GM21390 (cell line): ENCODE measurements around the gene SPATA2.
A peak's percentile ranks its signal among the peaks of the same experiment; 100 is the strongest.
"Not testable (repeated sequence)": the region's sequence is repeated elsewhere in the genome, so short reads cannot be mapped to it uniquely, and the experiment has no call there.

Source experiments
- ATAC-seq: cut with Tn5 transposase; IDR thresholded peaks from one replicate; pipeline ENCODE4 v1.9.1; 2021; ENCODE audit not compliant: unreplicated experiment

SPATA2 gene, protein sequence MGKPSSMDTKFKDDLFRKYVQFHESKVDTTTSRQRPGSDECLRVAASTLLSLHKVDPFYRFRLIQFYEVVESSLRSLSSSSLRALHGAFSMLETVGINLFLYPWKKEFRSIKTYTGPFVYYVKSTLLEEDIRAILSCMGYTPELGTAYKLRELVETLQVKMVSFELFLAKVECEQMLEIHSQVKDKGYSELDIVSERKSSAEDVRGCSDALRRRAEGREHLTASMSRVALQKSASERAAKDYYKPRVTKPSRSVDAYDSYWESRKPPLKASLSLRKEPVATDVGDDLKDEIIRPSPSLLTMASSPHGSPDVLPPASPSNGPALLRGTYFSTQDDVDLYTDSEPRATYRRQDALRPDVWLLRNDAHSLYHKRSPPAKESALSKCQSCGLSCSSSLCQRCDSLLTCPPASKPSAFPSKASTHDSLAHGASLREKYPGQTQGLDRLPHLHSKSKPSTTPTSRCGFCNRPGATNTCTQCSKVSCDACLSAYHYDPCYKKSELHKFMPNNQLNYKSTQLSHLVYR

DNA sequence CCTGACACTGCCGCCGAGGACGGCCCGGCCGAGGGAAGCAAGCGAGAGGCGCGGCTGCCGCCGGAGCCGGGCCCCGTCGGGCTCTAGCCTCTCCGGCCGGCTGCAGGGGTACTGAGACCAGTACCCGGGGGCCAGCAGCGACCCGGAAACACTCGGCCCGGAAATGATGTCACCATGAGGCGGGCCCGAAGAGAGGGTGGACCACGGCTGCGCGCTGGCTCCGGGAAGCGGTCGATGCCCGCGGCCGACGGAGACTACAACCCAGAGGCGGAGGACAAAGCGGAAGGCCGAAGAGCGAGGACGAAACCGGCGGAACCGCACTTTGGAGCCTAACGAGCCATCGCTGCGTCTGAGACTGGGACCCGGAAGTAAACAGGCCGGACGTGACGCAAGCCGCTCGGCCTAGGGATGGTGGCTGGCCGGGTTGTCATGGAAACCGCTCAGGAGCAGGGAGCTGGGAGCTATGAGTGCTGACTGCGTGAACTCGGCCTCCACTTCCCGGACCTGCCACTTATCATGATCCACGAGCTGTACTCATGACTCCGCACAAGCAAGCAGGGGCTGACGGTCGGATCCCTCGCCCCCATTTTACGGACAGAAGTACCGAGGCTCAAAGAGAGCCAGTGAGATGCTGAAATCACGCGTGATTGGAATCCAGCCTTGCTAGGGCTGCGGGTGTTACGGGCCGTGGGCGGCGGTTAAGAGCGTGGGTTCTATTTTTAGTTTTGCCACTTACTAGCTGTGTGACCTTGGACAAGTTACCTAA is at the start of gene SPATA2:
Gene SPATA2, minus strand, starts transcription at position 150 of the 766 bp plus-strand sequence. CDS start 7,039 bp downstream, outside the sequence.
- ATAC-seq = peak; percentile 91

DNA sequence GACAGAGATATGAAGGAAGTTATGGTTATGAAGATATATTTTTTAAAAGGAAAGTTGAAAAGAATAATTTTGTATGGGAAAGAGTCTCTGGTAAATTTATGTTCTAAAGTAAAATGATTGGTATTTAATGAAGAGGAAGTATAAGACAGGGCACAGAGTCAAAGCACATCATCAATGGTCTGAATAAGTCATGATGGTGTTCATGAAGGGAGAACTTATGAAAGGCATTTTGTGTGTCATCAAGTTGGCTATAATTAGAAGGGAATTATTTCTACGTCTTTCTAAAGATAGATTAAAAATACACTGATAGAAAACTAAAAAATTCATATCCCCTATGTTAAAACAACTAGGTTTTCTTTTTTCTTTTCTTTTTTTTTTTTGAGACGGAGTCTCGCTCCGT is 46.1 kb upstream of the SPATA2 start:
- ATAC-seq = no peak

DNA sequence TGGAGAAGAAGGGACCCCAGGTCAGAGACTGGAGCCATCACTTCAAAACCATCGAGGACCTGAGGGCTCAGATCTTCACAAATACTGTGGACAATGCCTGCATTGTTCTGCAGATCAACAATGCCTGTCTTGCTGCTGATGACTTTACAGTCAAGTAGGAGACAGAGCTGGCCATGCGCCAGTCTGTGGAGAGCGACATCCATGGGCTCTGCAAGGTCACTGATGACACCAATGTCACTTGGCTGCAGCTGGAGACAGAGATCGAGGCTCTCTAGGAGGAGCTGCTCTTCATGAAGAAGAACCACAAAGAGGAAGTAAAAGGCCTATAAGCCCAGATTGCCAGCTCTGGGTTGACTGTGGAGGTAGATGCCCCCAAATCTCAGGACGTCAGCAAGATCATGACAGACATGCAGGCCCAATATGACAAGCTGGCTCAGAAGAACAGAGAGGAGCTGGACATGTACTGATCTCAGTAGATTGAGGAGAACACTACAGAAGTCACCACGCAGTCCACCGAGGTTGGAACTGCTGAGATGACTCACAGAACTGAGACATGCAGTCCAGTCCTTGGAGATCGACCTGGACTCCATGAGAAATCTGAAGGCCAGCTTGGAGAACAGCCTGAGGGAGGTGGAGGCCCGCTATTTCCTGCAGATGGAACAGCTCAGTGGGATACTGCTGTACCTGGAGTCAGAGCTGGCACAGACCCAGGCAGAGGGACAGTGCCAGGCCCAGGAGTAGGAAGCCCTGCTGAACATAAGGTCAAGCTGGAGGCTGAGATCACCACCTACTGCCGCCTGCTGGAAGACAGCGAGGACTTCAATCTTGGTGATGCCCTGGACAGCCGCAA is 42.0 kb upstream of the SPATA2 start:
- ATAC-seq = not testable (repeated sequence)

DNA sequence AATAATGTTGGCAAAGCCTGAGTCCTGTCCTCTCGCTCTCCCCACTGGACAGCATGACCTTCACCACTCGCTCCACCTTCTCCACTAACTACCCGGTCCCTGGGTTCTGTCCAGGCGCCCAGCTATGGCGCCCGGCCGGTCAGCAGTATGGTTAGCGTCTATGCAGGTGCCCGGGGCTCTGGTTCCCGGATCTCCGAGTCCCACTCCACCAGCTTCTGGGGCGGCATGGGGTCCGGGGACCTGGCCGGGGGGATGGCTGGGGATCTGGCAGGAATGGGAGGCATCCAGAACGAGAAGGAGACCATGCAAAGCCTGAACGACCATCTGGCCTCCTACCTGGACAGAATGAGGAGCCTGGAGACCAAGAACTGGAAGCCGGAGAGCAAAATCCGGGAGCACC is 41.4 kb upstream of the SPATA2 start:
- no peak for ATAC-seq

DNA sequence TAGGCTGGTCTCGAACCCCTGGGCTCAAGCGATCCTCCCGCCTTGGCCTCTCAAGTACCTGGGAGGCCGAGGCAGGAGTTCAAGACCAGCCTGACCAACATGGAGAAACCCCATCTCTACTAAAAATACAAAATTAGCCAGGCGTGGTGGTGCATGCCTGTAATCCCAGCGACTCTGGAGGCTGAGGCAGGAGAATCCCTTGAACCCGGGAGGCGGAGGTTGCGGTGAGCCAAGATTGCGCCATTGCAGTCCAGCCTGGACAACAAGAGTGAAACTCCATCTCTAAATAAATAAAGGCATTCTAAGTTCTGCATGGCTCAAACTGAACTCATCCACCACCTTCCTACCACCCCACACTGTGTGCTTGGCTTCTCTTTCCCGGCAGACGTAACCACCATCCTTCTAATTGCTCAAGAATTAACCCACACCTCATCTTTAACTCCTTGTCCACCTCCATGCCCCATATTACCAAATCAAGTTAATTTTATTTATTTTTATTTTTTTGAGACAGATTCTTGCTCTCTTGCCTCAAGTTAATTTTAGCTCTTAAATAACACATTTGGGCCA is 40.6 kb upstream of the SPATA2 start:
- ATAC-seq = not testable (repeated sequence)

DNA sequence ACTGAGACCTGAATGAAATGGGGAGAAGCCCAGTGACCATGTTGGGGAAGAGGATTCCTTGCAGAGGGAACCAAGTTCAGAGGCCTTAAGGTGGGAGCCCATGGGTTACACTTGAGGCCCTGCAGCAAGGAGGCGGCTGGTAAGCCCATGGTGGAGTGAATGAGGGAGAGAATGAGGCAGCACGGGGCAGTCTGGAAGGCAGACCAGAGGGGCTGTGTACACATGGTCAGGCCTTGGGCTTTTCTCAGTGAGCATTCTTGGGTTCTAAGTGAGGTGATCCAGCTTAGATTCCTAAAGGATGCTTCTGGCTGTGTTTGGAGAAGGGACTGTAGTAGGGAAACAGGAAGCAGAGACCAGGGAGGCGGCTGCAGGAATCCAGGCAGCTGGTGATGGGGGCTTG is 39.8 kb upstream of the SPATA2 start:
- no peak for ATAC-seq

DNA sequence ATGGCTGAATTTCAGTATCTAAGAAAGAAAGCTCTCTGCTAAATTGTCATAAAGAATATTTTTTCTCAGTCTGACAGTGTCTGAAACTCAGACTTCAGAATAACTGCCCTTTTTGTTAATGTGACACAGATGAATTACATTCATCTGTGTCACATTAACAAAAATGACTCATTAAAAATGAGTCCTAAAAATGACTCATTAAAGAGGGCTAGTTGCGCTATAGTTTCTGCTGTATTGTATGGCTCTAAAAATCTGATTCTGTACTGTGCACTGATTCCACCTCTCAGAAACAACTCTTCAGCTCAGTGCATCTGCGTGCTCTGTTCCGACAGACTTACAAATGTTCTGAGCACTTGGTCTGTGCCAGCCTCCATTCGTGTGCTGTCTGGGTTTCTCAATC is 35.8 kb upstream of the SPATA2 start:
- ATAC-seq = no peak

DNA sequence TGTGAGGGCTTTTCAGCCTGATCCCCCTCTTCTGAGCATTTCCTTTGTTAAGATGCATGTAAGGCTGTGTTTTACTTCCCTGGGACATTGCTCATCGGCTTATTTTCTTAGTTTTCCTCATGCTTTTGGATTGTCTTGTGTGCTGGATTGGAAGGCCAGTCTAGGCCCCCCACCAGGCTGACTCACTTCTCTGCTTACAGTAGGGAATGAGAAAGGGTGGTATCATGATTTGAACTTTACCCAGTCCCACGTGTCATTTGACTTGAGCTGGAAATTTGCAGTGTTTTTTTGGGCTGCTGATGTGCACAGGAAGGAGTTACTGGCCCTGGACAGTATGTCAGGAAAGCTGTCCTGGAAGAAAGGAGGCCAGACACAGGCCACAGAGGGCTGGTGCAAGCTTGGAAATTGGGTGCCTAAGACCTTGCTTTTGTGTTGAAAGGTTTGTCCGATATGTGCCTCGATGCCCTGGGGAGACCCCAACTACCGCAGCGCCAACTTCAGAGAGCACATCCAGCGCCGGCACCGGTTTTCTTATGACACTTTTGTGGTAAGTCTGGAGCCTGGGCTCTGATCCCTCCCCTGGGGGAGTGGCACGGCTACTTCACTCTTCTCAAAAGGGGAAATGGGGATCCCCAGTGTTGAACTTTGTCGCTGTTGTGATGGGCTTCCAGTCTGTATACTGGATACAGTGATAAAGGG is 33.6 kb upstream of the SPATA2 start:
- ATAC-seq = no peak

DNA sequence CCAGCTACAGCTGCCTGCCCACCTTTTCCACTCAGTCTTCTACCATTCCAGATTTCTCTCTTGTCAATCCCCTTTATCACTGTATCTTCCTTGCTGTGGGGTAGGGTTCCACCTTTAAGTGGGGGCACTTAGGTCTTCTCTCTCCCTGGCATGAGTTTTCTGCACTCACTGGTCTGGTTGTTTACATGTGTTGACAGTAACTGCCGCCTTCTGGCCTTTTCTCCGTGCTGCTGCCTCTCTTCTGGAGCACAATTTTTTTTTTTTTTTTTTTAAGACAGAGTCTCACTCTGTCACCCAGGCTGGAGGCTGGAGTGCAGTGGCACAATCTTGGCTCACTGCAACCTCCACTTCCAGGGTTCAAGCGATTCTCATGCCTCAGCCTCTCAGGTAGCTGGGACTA is 32.8 kb upstream of the SPATA2 start:
- ATAC-seq = no peak

DNA sequence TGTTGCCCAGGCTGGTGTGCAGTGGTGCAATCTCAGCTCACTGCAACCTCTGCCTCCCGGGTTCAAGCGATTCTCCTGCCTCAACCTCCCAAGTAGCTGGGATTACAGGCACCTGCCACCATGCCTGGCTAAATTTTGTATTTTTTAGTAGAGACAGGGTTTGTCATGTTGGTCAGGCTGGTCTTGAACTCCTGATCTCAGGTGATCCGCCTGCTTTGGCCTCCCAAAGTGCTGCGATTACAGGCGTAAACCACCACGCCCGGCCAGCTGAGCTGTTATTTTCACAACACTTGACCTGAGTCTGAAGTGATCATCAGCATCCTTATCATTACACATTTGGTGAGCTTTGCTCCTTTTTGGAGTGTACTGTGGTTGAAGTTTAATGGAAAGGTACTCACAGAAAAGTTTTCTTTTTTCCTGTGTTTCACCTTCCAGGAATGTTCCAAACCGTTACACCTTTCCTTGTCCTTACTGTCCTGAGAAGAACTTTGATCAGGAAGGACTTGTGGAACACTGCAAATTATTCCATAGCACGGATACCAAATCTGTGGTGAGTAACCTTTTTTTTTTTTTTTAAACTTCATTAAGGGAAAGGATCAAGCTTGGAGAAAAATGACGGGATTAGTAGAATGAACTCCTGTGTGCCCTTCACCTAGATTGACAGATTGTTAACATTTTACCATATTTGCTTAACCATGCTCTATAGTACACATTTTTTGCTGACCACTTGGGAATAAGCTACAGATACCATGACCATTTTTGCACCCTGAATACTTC is 30.6 kb upstream of the SPATA2 start:
- ATAC-seq = no peak

DNA sequence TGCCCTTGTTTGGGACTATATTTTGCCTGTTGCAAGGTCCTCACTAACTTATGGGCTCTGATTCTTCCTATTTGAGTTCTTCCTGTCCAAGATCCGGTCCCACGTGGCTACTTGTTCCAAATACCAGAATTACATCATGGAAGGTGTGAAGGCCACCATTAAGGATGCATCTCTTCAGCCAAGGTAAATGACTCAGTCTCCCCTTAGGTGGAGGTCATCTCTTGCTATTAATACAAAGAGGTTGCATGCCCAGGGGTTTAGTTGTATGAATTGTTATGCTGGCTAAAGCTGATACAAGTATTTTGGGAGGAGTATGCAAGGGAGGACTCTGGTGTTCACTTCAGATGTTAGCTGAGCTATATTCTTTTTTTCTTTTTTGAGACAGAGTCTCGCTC is 30.0 kb upstream of the SPATA2 start:
- ATAC-seq = no peak

DNA sequence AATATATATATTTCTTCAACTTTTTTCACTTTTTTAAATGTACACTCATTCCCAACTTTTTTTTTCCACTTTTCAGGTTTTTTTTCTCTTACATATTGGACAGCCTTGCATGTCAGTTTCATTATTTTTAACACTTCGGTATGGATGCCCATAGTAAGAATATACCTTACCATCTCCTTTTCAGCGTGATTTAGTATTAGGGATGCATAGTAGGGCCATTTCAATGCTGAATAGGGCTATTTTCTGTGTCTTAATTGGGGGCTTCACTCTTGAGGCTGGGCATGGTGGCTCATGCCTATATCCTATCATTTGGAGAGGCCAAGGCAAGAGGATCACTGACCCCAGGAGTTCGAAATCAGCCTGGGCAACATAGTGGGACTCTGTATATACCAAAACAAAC is 27.6 kb upstream of the SPATA2 start:
- no peak for ATAC-seq

DNA sequence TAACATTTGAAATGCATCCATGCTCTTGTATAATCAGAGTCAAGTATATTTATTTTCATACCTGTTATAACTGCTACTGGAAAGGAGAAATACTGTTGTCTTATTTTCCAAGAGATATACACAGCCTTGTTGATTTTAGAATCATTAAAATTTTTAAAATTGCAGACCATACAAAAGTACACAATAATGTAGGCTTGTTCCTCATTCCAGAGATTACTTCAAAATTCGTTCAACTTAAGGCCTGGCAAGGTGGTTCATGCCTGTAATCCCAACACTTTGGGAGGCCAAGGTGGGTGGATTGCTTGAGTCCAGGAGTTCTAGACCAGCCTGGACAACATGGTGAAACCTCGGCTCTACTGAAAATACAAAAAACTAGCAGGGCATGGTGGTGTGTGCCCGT is 27.0 kb upstream of the SPATA2 start:
- ATAC-seq = no peak

DNA sequence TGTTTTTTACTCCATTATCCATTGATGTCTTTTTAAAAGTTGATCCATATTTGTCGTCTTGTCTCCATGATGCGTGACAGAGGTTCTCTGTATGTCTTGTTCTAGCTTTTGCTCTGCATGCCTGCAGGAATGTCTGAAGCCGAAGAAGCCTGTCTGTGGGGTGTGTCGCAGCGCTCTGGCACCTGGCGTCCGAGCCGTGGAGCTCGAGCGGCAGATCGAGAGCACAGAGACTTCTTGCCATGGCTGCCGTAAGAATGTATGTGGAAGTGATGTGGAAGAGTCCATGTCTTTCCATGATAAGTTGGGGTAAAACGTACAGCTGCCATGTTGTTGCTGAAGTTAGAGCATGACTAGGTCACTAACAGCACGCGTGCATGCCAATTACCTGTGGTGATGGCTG is 26.1 kb upstream of the SPATA2 start:
- ATAC-seq = no peak

DNA sequence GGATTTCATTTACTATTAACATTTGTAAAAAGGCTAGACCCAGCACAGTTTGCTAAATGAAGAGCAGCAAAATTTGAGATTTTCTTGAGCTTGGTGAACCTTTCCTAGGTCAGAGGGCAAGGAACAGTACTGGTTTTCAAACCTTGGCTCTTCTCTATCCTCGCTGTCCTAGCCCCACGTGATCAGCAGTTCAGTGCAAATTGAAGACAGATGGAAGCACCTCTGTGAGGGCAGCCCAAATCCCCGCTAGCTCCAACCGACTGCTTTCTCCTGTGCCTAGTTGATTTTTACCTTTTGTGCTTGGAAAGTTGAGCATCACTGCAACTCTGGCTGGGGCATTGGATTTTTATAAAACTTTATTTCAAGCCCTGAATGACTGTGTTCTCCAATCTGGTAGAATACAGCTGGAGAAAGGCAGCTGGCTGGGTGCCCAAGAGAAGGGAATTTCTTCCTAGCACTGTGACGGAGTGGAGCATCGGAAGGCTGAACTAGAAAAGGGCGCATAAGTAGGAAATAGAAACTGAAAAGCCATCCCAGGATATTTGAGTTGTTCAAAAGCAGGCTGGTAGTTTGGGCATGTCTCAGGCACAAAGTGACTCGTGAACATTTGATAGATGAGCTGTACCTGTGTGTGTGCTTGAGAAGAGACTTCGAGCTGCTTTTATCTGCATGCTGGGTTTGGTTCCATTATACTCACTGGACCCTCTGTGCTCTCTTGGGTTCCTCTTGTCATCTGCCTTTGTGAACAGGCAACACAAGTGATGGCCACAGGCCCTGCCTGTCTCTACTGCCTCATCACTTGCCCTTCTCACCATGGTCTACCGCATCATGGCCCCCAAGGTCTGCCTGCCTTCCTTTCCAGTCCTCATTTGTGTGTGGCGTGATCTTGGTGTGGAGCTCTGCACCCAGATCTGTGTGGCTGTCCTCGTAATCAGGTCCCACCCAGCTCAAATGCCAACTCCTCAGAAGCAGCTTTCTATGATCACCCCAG is 23.1 kb upstream of the SPATA2 start:
- ATAC-seq = no peak

DNA sequence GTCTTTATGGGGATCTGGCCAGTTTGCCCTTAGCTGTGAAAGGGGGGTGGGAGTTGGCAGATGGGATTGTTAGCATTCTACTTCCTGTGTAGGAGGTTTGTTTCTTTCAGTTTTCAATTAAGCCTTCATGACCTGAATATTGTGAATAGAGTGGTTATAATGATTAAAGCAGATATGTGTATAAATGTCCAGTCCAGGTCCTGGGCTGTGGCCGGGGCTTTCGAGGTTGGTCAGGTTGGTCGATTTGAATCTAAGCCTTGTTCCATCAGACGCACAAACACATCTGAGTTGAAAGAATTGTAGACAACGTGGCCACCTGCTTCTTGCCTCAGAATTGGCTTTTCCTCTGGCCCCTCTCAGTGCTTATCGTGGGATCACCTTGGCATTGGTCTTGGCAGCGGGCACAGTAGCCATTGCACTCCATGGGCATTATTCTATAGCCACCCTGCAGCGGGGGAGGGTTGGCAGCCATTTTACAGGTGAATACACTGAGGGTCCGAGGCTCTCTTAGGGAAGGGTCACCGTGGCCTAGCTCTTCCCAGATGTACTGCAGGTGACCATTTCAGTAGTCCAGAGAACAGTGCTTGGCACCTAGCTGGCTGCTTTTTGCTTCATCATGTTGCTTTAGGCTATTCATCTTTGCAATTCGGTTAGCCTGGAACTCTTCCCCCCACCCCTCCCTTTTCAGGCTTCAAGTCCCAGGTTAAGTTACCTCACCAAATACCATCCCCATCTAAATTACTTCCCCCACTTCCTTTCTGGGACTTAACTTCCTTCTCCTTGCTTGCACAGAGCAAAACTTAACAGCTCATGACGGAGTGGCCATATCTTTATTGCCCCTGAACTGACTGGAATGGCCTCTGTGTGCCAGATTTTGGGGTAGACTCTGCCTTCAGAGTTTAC is 21.9 kb upstream of the SPATA2 start:
- ATAC-seq = peak; percentile 2
